T-helper 22 cell (primary cell): ENCODE measurements around the gene TLX1.

Experiments
- DNase-seq: peaks from one replicate; pipeline ENCODE4 v3.0.0-alpha.2; 2020; ENCODE audit warnings: low read depth

Gene TLX1

DNA sequence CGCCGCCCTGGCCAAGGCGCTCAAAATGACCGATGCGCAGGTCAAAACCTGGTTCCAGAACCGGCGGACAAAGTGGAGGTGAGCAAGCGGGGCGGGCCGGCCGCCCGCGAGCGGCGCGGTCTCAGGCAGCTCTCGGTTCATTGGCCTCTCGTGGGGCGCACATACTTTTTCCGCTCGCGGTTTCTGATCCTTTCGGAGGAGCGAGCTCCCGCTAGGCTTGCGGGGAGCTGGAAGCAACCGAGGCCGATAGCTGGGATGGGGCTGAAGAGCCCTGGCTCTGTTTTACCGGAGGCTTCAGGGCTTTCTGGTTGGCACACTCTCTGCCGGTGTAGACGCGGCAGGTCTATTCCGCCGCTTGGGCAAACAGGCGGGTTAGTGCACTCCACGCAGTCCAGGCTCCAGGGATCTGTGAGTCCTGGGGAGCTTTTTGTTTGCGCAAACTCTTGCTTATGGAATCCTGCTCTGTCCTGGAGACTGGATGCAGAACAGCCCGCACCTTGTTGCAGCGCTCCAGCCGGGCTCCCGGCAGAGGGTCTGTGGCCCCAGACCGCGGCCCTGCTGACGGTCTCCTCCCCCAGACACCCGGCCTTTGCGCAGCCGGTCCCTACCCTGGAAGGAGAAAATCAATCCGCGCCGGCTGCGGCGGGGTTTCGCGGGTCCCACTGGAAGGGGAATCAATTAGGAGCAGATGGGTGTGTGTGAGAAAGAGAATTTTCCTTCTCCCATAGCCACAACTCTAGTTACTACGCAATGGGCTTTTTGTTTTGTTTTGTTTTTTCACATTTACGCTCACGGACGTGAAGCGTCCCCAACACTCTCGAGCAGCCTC, 3.4 kb downstream of the TLX1 start:
- DNase-seq: no peak

DNA sequence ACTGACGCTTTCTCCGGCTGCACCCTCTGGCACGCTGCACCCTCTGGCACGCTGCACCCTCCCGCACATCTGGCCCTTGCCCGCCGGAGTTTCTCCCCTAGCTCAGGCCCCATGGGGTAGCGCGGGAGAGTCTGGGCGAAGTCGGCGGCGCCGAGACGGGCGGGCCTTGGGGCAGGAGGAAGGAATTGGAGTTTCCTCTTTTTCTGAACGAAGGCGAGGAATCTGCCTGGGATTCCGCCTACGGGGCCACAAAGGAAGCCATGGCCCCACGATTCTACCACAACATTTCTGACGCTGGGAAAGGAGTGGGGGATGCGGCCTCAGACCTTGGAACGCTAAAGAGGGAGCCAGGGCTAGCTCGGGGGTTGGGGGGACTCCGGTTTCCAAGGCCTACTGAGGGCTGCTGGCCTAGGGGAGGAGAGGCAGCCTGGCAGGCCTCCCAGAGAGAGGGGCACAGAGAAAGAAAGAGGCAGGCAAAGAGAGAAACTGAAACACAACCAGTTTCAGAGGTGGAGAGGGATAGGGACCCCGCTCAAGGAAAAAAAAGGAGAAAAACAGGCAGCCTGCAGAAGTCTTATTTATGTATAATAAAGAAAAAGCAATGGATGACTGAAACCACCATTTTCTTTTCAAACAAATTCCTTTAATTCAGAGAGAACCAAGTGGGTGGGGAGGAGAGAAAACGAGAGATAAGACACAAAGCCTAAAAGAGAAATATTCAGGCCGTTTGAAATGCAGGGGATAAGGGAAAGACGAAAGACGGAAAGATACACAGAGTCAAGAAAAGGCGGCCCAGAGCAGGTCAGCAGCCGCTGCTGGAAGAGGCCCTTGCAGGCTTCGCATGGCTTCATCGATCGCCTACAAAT, 4.3 kb downstream of the TLX1 start:
- no peak for DNase-seq

DNA sequence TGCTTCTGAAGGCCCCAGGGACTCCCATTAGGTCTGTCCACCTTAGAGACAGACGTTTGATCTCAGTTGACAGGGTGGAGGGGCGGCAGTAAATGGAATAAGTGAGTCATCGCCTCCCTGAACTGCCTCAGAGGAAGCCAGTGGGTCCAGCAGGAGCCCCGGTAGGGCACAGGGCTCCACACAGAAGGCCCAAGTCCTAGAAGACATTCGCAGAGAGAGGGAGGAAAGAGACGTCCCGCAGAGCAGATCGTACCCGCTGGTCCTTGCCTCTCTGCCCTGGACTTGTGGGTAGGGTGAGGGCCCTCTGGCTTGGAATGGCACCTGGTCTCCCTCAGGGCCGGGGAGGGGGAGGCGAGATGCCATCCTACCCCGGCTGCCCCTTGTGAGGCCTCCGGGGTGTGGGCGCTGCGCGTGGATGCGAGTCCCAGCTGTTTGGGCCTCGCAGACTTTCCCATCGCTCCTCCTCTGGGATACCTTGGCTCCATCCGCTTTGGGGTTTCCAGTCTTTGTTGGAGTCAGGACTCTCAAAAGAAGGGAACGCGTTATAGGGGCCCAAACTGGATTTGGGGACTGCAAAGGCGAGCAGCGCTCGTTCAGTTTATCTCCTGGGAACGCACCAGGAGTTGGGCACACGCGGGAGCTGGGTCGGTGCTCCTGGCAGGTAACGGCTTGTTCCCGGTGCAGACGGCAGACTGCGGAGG, 5.1 kb downstream of the TLX1 start:
- DNase-seq: no peak

DNA sequence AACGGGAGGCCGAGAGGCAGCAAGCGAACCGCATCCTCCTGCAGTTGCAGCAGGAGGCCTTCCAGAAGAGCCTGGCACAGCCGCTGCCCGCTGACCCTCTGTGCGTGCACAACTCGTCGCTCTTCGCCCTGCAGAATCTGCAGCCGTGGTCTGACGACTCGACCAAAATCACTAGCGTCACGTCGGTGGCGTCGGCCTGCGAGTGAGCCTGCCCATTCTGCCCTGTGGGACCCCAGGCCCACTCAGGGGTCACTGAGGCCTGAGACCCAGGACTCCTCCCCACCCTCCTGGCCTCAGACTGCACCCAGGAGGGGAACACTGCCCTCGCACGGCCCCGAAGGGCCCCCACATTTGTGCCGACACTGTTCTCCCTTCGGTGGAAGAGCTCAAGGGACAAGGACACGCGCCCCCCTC, 5.6 kb downstream of the TLX1 start:
- DNase-seq: no peak

DNA sequence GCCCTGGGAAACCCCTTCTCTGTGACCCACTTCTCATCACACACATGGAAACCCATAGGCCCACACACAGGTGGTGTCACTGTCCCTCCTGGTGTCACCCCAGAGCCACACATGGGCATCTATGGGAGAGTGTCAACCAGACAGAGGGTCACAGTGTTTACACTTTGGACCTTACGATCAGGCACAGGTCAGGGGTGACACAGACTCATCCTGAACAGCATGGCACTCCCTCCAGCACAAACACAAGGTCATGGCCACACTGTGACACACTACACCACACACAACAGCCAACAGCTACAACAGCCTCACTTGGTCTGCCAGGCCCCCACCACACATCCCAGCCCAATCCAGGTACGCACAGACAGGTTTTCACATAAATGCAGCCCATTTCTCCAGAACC, 6.2 kb downstream of the TLX1 start:
- DNase-seq: no peak

DNA sequence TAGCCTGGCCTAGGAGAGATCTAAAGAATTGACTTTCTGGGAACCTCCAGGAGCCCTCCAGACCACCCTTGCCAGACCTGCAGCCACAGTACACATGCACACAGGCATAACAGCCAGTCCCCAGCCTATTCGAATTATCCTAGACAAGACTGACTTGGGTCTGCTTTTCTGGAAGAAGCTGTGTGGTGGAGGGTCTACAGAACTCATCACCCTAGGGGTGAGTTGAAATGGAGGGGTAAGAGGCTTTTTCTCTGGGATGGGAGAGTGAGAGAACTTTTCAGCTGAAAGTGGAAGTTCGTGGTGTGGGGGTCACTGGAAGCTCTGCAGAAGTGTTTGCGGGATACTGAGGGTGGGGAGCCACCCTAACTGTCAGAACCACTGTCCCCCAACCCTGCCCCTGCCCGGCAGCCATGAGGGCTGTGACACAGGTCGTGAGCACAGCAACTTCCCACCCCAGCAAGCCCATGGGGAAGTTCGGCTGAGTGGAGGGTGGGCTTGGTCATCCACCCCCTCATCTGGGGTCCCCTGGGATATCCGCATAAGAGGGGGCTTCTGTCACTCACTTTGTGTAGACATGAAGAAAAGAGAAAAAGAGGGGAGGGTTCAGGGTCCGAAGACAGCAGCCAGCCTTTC, 7.8 kb downstream of the TLX1 start:
- no peak for DNase-seq

DNA sequence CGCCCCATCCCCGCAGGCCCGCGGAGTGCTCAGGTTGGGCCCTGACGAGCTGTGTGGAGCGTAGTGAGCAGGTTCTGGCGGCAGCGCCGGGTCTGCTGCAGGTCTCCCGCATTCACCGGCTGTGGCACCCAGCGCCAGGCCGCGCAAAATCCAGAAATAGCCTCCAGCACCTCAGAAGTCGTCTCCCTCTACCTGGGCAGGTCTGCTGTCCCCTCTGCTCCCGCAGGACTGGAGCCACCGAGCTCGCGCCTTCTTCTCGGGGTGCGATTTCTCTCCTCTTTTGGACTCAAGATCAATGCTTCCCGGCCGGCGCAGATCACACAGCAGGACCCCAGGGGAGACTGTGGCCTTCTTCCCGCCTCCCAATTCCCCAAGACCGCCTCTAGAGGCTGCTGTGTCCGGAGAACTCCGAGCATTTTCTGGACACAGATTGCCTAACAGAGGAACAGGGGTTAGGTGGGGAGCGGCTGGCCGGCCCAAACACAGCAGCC, 8.4 kb downstream of the TLX1 start:
- no peak for DNase-seq

DNA sequence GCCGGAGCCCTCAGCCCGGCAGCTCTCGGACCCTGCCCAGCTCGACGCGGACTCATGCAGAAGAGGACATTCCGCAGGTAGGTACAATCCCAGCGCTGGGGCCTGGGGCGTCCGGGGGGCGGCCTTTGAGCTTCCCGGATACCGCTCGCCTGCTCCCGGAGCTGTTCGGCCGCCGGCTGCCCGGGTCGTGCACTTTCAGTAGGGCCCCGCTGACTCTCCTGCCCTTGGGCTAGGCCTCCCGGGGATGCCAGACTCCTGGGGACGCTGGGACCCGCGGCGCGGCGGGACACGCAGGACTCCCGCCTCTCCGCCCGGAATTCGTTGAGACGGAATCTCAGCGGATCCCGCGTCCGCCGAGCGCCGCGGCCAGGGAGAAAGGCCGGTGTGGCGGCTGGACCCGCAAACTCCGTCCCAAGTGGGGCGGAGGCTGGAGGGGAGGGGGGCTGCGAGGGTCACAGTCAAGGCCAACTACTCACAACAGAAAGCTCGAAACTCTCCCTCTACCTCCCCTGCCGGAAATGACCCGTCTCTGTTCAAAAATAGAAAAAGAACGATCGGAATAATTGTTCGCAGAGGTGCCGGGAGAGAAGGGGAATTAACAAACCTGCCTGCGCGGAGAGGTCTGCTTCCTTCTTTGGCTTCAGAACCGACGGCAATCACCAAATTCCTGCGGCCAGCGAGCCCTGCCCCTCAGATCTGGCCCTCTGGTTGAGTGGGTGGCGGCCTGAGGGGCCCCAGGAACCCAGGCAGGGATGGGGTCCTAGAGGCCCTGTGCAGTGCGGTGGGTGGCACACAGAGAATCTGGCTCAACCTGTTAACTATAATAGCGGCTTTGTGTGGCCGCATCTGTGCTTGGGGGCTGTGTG, 9.2 kb downstream of the TLX1 start:
- DNase-seq: no peak

DNA sequence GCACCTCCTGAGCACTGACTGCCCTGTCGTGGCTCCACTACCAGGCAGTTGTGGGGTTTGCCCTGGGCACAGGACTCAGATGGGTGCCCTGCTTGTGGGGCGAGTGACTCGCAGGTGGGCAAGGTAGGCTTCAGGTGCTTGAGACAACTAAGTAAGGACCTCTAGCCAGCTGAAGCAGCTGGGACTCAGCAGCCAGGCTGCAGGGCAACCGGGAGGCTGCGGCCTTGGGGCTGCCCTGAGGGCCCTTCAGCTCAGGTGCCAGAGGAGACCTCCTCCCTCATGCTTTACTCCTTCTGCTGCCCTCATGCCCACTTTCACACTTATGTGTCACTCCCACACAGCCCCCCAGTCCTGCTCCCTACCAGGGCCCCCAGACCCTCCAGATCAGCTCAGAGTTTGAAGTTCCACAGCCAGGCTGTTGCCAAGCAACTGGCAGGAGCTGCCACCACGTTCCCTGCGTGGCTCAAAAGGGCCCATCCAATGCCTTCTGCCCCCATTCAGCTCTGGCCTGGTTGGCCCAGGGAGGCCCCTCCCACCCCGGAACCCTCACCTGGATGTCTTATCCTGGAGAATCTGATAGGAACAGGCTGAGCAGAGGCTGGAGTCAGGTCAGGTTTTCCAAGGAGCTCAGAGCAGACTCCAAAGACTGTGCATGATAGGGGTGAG, 10.0 kb downstream of the TLX1 start:
- no peak for DNase-seq

DNA sequence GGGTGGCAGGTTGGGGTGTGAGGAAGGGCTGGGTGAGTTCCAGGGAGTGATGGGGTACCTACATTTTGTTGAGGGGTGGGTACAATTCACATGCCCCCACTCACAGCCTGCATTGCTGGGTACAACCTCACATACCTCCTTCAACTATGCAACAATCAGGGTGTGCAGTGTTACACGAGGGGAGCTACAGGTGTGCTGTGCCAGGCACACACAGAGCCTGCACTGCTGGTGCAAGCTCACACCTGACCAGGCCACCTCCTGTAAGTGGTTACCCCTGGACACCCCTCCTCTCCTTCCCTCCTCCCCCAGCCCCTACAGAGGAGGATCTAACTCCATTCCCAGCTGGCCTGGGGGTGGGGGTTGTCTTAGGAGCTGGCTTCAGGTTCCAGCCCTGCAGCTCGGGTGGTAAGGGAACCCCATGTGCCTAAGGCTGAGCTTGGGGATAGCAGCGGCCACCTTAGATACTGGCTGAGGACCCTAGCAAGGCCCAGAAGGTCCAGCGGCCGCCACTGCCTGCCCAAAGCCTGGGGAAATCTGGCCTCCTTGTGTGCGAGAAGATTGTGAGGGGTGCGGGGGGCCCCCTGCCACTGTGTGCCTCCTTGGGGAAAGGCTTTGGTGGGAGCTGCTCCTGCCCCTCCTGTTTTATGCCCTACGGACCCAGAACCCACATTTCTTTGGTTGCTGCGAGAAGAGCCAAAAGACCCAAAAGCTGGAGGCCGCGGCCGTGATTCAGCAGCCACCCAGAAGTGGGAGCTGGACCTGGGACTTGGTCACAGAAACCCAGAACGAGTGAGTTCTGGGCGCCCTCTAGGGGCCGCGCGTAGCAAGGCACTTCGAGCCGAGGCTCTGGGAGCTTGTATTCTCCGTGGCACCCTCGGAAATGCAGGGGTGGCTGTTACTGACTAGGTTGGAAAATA, 10.8 kb downstream of the TLX1 start:
- DNase-seq: peak; percentile 44

DNA sequence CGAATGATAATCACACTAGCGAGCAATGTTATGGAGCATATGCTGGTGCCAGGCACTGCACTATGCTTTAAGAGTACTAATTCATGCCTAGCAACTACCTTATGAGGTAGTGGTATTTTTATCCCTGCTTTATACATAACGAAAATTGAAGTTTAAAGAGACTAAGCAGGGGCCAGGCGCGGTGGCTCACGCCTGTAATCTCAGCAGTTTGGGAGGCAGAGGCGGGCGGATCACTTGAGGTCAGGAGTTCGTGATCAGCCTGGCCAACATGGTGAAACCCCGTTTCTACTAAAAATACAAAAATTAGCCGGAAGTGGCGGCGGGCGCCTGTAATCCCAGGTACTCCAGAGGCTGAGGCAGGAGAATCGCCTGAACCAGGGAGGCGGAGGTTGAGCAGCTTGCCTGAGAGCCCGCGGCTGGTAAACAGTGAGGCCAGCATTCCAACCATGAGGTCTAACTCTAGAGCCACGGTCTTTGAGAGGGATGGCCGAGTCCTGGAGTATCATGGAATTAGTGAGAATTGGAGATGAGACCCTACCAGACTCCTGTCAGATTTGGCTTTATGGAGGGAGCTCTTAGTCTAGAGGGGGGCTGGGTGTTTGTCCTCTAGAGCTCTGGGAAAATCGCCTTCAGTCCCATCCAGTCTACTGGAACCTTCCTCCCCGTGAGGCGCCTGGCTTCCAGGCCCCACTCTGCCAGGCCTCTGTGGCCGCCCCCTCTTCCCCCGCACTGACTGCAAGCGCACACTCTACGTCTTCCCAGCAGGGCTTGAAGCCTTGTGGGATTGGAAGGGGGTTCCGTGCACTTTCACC, 11.6 kb downstream of the TLX1 start:
- no peak for DNase-seq

DNA sequence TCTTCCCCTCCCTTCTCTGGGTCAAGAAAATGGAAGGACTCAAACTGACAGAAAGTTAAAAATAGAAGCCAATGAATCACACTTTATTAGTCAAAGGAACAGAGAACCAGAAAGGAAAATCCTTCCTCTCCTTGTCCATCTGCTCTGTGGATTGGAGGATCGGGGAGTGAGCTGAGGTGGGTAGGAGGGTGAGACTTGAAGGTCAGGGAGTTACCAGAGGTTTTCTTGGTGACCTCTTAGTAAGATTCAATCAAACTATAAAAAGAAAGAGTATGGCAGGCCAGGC, 12.2 kb downstream of the TLX1 start:
- DNase-seq: no peak

DNA sequence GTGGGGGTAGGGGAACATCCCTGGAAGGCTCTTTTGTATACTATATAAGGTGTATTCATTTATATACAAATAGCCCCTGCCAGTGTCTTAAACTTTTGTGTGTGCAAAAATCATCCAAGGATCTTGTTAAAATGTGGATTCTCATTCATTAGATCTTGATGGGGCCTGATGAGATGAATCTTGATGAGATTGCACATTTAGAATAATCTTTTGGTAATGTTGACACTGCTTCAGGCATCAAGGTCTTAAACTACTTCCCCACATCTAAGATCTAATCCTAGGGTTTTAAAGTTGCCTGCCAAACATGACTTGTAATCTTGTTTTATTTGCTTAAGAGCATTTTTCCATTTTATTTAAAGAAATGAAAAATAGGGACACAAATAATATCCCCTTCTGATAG, 13.0 kb downstream of the TLX1 start:
- DNase-seq: no peak

DNA sequence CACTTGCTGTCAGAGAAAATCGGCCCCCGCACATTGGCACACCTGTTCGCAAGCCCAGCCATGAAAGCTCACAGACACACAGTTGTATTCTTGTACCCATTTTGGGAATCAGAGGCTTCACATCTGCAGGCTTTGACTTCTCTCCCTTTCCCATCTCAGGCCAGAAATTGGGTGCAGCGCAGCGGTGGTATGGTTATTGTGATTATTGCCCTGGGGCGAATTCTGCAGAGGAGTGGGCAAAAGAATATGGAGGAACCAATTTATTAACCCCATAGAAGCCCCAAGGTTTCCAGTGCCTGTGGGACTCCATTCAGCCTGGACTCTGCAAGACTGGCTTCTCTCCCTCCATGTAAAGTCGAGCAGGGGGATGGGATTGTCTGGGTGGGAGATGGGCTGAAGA, 14.0 kb downstream of the TLX1 start:
- DNase-seq: no peak

DNA sequence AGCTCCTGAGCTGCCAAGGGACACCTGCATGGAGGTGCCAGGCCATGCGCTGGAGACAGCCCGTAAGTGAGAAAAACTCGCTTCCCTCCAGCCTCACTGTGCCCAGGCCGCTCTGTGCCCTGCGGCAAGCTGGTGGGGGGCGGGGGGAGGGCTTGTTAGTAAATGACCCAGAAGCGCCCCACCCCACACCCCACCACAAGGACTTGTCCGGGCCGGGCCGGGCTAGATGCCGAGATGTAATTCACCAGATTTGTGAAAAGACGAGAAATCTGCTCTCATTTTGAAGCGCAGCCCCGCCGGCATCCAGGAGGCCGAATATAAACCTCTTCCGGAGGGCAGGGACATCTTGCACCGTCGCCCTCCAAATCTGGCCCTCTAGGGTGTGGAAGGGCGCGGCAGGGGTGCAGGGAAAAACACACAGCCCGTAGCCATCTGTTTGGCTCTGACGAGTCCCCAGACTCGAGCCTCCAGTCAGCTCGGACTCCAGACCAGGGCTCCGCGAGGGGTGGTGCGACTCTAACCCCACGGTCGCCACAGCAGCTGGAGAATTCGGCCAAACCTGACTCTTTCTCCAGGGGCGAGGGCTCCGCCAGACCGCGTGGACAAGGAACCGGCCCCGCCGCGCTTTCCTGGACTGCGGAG, 14.8 kb downstream of the TLX1 start:
- DNase-seq: no peak

DNA sequence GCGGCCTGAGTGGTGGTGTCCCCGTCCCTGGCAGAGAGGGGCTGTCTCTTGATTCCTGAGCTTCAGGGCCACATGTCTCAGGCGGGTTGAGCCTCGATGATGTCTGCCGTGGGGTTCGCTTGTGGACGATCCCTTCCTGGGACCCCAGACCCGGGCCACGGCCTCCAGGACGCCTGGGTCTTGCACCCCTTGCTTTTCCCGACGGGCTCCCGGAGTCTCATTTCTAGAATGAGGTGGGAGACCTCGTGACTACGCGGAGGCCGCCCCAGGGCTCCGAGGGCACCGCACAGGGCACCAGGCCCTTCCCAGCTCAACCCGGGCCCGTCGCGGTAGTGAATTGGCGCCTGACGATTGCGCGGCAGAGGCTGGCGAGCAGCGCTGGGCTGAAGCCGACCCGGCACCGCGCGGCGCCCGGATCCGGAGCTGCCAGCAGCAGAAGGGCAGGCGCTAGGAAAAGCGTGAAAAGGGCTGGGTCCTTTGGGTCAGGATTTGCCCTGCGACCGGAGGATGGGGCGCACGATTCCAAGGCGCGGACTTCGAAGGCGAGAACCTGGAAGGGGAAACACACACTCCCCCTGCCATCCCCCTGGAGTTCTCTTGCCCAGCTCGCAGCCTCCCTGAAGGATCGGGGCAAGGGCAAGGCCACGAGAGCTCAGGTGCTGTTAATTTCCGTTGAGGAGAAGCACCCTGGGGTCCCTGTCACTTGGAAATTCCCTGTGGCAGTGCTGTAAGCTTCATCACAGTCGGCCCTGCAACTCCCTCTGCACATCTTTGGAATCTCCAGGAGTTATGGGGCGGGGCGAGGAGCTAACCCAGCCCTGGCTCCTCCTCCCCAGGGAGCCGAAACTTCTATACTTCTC, 15.5 kb downstream of the TLX1 start:
- DNase-seq: no peak

DNA sequence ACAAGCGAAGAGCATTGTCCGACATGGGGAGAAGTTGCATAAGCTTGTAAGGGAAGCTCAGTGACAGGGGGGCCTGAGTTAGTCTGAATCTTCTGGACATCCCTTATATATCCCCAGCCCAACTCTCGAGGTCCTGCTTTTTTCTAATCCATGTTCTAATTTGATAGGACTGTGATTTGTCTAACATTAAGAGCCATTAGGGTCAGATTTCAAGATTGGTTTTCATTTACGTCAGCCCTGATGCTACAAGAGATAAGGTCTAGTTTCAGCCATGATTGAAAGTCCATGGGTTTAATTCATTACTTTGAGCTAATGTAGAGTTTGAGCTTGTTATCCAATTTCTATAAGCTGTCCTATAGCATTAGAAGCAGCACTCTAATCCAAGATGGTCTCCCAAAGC, 20.3 kb downstream of the TLX1 start:
- DNase-seq: no peak
